ENCODE results near the gene KCNMA1.

GRCh38 chr10:77190291-77190690 is 447.3 kb downstream of the KCNMA1 start:
- no peak for TF ChIP-seq POLR2A (IDR thresholded peaks at IDR 0.05)
- TF ChIP-seq CTCF (IDR thresholded peaks at IDR 0.05): no peak
